ENCODE measurements around the gene DUOXA1.

The DUOXA1 gene, protein sequence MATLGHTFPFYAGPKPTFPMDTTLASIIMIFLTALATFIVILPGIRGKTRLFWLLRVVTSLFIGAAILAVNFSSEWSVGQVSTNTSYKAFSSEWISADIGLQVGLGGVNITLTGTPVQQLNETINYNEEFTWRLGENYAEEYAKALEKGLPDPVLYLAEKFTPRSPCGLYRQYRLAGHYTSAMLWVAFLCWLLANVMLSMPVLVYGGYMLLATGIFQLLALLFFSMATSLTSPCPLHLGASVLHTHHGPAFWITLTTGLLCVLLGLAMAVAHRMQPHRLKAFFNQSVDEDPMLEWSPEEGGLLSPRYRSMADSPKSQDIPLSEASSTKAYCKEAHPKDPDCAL

DNA sequence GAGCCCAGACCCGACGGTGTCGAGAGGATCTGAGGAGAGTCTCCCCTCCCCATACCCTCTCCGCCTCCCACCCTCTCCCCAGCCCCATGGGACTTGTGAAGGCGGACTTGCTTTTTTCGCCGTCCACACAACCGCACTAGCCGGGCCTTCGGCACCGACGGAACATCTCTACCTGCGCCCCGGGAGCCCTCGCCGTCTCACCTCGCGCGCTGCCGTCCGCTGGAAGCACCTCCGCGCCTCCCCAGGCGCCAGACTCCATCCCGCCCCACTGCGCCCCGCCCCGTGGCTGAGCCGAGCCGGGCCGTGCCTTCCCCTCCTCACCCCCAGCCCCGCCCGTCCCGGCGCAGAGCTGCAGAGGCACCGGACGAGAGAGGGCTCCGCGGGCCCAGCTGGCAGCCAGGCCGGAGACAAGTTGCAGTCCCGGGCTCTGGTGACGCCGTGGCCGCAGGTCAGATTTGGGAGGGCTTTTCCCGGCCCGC, at the start of gene DUOXA1, which contains the start of gene DUOX1:
Gene DUOXA1, minus strand, starts transcription at position 229 of the 479 bp plus-strand sequence. CDS start 6,865 bp downstream, outside the sequence.
Gene DUOX1, plus strand, starts transcription at position 344 of the 479 bp plus-strand sequence. CDS start 1,973 bp downstream, outside the sequence.
- DNase-seq, result no peak

DNA sequence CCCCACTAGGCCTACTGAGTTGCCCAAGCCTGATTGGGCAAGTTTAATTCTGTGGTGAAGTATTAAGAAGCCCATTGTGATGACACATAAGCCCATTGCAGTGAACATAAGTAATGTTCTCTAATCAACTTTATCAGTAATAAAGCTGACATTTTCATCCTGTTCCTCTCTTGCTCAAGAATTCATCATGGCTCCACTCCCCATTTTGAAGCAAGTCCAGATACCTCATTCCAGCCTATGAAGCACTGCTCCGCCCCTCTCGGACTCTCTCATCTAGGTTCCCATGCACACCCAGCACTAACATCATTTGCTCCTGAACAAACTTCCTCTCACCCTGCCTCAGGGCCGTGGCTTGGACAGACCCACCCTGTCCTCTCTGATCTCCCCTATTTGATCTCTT, 47.6 kb upstream of the DUOXA1 start:
- DNase-seq, result no peak

DNA sequence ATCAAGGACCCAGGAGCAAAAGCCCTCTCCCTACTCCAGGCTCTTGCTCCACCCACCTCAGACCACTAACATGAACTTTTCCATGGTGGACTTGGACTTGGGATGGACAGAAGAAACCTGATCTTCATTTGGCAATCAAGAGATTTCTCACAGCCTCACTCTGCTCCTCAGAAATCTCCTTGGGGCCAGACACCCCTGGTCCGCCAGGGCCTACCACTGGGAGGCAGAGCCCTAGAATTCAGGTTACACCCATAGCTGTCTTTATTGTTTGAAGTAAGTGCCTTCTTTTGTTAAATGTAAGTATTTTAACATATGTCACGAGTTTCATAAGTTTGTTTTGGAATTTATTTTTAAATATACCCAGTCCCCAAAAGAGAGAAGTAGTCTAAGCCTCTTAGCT, 44.9 kb upstream of the DUOXA1 start:
- DNase-seq, result no peak

DNA sequence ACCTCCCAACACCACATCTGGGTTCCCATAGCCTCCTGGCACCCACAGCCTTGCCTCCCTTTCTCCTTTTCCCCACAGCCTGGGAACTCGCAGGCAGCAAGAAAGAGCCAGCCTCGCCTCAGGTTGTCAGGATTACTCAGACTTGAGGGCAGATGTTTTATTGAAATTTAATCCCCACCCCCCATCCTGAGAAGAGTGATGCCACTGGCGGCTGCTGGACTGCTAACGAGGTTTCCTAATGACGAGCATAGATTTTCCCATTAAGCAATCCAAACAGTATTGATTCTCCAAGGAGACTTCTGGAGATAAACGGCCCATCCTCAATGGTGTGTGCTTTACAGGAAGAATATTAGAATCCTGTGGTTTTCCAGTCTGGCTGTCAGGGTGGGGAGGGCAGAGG, 44.4 kb upstream of the DUOXA1 start:
- no peak for DNase-seq

DNA sequence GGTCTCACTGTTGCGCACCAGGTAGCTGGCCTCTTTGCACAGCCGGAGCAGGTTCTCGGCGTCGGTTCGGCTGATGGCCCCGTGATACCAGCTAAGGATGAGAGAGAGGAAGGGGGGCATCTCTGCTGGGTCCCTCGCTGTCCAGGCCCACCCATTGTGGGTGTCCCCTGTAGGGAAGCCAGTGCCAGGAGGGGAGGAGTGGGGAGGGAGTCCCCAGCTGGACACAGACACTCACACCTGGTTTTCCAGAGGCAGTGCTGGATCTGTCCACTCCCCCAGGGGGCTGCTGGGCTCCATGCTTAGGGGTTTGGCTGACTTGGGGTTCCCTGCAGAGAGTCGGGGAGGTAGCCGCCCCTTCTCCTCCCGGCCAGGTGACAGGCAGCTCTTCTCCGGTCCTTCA, 42.2 kb upstream of the DUOXA1 start:
- no peak for DNase-seq

DNA sequence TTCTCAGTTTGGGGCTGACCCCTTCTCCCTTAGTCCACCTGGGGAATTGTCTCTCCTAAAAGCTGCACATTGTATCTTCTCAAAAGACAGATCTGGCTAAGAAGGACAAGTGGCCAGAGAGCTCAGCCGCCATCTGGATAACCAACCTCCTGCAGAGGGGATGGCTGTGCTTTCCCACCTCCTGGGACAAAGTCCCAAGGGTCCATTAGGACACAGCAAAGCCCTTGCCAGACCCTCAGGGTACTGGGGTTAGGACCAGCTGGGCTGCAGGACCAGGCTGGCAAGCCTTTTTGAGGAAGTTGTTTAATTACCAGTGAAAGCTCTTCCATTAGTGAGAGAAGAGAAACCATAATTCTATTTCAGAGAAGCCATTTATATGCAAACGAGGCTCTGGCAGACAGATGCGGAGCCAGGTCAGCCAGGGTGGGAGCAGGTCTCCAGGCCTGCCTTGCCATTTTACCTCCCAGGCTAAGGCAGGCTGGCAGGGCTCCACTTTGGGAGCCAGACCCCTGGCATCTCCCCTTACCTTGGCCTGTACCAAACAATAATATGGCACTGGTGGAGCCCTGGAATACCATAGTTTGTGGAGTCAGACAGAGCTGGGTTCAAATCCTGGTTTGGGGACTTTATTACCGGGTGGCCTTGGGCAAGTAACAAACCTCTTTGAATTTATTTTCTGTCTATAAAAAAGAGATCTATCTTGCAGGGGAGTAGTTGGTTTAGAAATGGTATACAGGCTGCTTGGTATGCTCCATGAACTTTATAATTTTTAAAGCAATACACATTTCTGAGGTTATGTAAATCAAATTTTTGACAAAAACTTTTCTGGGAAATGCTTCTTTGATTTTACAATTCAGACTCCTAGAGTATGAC, 40.2 kb upstream of the DUOXA1 start:
- no peak for DNase-seq

DNA sequence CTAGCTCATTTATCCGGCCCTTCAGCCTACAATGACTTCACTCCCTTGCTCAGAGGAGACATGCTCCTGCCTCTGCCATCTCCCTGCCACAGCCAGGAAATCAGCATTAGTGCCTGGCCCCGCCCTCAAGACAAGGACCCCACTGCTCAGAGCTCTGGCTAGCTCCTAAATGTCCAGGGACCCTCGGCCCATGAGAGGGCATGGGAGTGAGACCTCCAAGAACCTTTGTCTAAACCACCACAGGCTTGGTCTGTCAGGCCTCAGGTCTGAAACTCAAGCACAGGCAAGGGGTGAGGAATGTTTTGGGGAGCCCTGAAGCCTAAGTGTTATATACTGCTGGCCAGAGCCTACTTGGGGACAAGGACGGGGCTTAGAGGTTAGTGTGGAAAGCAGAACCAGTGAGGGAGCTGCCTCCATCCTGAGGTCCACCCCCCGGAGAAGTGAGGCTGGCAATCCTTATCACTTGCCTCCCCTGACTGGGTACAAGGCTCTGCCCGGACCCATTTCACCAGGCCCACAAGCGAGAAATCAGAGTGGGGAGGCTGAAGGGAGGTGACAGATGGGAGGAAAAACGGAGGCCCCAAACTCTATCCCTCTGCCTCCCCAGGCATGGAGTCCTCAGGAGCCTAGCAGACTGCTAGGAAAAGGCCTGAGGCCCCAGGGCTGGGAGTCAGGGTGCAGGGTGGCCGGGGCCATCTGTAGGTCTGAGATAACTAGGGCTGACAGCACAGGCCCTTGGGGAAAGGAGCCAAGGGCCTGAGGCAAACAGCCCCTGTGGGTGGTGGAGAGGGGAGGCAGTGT, 39.3 kb upstream of the DUOXA1 start:
- DNase-seq, result no peak

DNA sequence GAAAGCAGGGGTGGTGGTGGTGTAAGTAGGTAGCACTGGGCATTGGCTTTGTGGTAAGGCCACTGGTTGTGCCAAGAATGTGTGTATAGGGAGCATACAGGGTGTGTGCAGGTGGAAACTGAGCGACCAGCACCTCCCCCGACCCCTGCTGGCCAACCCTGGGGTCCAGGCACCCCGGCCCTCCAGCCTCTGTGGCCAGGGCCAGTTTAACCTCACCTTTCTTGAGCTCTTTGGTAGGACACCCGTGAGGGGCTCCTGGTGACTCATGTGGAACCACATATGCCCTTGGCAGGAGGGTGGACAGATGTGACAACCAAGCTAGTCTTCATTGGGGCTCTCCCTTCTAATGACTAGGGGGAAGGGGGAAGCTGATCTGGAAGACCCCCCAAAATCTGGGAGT, 38.6 kb upstream of the DUOXA1 start:
- DNase-seq, result no peak

DNA sequence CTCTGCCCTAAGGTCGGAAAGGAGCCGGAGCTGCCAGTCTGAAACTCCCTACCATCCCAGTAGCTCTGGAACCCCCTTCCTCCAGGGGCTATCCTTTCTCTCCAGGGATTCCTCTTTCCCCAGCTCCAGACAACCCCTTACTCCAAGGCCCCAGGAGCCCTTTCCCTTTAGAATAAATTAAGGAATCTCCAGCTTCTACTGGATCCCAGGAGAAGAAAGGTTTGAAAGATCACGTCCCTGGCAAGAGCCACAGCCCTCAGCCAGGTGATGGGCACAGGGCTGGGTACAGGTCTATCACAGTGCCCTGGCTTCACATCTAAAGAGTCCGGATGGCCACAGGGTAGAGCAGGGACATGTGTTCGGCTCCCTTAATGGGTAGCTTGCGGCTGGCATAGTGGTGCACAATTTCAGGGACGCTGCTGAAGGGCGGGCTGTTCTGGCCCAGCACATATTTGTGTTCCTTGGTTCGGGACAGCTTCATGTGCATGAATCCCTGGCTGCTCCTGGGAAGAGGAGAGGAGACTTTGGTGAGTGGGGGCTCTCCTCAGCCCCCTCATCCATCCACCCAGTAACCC, 38.0 kb upstream of the DUOXA1 start:
- no peak for DNase-seq

DNA sequence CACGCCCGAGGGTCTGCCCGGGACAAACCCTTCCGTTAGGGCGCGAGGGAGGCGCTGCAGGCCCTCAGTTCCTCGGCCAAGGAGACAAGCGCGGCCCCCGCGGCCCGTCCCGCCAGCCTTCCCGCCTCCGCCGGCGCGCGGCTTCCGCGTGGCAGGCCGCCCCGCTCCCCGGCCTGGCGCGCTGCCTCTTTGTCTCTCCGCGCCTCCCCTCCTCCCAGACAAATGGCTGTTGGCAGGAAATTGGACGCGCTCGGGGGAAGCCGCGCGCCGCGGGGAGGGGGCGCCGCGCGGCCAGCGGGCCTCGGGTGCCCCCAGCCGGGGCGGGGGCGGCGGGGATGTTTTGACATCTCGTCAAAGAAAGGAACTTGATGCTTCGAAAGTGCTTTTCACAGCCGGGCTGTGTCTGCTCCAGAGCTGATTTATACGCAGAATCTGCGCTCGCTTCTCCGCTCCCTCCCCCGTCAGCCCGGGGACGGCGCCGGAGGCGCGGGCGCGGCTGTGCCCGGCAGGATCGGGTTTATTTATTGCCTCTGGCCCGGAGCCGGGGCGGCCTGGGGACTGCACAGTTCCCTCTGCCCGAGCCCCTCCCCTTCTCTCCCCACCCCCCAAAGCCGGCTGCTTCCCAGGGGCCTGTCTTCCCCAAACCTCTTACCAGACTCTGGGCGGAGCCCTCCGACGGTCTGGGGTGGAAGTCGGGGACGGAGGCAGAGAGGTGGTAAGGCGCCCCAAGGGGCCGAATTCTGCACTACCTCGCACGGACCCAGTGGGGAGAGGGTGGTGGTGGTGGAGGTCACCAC, 37.4 kb upstream of the DUOXA1 start:
- no peak for DNase-seq

DNA sequence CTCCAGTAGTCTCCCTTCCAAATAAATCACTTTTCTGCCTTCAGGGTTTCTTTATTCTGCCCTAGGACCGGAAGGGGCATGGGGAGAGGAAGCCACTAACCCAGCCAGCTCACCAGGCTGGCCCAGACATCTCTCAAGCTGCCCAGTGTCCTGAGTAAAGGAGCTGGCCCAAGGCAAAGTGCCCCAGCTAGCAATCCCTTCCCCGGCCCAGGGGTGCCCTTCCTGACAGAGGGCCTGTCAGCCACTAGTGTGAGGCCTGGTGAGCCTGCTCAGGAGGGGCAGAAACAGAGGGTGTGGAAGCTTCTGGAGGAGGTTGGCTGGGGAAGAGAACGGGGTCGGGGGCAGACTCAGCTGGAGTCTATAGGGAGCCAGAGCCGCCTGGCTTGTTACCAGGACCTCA, 35.9 kb upstream of the DUOXA1 start:
- no peak for DNase-seq

DNA sequence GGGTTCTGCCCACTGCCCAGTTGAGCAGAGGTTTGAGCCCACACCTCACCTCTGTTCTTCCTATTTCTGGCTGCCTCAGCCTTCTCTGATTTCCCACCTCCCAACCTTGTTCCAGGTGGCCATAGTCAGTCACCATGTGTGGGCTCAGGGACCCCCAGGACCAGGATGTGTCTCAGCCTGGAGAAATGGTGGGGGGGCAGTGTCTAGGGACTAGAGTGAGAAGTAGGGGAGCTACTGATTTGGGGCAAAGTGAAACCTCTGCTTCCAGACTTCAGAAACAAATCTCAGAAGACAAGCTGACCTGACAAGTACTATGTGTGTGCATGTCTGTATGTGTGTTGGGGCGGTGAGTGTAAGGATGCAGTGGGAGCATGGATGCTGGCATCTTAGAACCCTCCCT, 35.2 kb upstream of the DUOXA1 start:
- DNase-seq, result no peak

DNA sequence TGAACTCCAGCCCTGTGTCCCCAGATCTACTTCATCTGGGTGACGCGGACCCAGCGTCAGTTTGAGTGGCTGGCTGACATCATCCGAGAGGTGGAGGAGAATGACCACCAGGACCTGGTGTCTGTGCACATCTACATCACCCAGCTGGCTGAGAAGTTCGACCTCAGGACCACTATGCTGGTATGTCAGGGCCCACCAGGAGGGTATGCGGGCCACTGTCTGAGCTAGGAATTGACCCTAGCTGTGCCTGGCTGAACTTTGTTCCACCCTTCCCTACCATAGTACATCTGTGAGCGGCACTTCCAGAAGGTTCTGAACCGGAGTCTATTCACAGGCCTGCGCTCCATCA, 33.8 kb upstream of the DUOXA1 start:
- DNase-seq, result no peak

DNA sequence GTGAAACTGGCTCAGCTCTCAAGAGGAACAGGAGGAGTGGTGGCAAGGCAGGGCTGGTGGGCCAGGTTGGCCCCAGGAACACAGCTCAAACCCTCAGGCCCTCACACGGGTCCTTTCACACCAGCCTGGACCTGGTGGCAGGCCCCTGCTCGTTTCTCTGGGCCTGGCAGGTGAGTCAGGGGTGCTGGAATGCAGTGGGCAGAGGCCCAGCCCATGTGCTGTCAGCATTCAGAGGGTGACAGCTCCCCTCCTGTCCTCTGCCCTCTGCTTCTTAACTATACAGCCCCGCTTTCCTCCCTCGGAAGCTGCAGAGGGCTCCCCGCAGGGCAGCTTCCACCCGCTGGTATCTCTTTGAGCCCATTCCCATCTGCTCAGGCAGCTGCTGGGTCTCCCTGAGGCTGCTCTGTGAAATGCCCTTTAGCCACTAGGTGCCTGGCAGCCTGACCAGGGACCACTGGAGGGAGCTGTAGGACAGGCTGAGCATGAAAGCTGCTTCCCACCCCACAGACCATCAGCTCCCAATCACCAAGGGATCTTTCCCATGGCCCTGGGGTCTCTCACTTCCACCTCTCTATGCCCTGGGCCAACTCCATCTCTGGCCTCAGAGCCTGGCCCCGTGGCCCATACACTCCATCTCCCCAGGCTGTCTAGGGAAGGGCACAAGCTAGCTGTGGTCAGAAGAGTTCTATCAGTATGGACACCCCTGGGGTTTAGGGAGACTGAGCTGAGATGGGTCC, 33.3 kb upstream of the DUOXA1 start:
- no peak for DNase-seq

DNA sequence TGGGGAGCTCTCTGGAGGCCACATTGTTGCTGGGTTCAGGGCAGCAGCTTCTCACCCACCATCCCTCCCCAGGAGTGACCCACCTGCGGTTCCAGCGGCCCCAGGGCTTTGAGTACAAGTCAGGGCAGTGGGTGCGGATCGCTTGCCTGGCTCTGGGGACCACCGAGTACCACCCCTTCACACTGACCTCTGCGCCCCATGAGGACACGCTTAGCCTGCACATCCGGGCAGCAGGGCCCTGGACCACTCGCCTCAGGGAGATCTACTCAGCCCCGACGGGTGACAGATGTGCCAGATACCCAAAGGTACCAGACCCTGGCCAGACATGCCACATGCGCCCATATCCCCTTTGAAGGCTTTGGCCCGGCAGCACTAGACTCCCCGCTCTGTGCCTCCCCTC, 32.0 kb upstream of the DUOXA1 start:
- DNase-seq, result no peak

DNA sequence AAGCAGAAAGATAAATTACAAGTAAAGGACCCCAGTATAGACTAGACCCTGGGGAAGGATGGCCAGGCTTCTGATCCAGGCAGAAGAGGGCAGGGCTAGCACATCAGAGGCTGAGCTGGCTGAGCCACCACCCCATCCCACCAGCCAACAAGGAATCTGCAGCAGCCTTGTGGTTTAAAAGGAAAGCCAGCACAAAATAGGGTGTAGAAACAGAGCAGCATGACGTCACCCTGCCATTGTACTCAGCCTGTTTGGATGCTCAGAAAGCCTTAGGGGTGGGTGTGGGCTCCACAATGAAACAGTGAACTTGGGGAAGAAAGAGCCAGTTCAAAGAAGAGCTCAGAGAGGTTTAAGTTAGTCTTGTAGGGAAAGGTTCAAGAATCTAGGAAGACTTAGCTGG, 28.3 kb upstream of the DUOXA1 start:
- no peak for DNase-seq

DNA sequence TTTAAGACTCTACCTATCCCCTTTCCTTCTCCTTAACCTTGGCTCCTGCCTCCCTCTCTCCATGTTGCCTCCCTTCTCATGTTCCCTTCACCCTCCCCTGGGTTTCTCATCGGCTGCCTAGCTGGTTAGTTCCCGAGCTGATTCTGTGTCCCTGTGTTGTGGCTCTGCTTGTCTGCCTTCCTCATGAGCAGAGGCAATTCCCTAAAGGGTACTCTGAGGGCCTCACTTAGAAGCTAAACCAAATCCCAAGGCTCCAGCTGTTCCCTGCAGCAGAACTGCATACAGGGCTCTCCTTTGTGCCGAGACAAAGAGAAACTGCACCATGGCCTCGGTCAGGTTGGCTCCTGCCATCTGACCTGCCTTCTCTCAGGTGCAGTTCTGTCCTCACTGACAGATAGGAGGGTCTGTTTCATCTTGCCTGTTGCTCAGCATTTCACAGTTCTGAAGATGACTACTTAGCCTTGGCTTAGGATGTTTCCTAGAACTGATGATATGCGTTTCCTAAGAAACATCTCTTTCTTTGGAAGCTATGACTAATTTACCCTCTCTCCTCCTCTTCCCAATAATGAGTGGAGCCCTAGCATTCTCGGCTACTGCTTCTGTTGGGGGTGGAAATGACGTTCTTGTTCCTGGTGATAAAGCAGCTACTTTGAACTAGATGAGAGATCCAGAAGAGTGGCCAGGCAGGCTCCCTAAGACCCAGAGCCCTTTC, 27.2 kb upstream of the DUOXA1 start:
- no peak for DNase-seq

DNA sequence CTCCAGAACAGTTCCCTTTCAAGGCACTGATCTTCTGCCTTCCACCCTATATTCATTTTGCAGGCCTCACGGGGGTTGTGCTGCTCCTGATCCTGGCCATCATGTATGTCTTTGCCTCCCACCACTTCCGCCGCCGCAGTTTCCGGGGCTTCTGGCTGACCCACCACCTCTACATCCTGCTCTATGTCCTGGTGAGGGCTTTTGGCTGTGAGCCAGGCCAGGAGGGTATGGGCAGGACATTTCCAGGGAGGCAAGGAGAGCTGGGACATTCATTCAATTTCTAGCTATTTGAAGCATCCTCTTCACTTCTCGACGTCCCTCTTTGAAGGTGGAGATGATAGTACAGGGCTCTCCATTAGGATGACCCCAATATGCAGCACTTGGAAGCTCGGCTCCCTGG, 26.1 kb upstream of the DUOXA1 start:
- no peak for DNase-seq

DNA sequence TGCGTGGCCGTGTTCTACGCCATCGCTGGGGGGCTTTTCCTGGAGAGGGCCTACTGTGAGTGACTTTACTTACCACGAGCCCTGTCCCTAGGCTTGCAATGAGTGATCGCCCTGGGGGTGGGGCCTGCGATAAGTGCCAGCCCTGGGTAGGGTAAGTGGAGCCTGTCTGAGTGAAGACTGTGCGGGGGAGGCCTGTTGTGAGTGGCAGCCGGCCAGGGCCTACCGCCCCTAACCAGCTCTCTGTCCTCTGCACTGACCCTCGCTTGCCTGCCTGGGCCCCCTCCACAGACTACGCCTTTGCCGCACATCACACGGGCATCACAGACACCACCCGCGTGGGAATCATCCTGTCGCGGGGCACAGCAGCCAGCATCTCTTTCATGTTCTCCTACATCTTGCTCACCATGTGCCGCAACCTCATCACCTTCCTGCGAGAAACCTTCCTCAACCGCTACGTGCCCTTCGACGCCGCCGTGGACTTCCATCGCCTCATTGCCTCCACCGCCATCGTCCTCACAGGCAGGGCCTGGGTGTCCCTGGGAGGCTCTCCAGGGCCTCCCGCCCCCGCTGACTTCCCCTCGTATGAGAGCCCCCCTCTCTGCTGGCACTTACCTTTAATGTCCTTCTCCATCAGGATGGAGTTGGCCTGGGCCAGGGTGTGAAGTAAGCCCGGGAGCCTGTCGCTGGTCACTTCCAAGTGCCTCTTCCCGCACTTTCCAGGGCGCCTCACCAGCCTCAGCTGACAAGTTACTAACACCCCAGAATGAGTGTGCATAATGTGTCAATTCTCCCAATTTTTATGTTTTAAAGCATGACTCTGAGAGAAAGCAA, 22.5 kb upstream of the DUOXA1 start:
- DNase-seq, result no peak

DNA sequence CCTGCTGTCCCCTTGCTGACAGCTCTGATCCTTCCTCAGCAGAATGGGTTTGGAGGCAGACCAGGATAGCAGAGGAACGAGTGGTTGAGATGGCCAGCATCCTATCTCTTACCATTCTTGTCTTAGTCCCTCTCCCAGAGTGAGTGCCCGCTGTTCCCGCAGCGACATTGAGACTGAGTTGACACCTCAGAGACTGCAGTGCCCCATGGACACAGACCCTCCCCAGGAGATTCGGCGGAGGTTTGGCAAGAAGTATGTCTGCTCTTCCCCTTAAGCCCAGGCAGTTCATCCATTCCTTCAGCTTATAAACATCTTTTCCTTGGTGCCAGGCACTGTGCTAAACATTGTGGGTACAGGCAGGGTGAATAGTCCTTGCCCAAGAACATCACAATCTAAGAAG, 21.3 kb upstream of the DUOXA1 start:
- DNase-seq, result no peak

Measured in NCI-H1417 treated with DMSO at 0.1 percent for 48 hours (cell line).